Calu3 (cell line): ENCODE data around the gene MKI67. TPM values are rescaled to one million over a fixed set of nuclear protein-coding genes. Genes with fewer than 3 reads are reported as not detected.

Experiments
- BruUV-seq: library from RNA; stranded (reverse); fragments of 400-500 nt; replicated peaks from 2 replicates; lab custom pipeline; 2021; lab: Mats Ljungman, UMichigan
- CTCF ChIA-PET: fragments of 300-600 bp; sonication (Branson Sonifier 250); formaldehyde crosslinking; loops from one replicate; lab custom pipeline; 2022; ENCODE audit warnings: antibody characterized with exemption; lab: Charles Lee
- DNase-seq: peaks from one replicate; pipeline ENCODE4 v3.0.0; 2022
- H3K27ac Mint-ChIP-seq: one replicate; pipeline ENCODE4 v1.8.0; 2022; ENCODE audit warnings: mixed read lengths; ENCODE audit not compliant: unreplicated experiment
- H3K27me3 Mint-ChIP-seq: one replicate; pipeline ENCODE4 v1.8.0; 2022; ENCODE audit warnings: mixed read lengths; ENCODE audit not compliant: unreplicated experiment
- H3K36me3 Mint-ChIP-seq: one replicate; pipeline ENCODE4 v1.8.0; 2022; ENCODE audit warnings: mild to moderate bottlenecking, moderate library complexity, mixed read lengths; ENCODE audit not compliant: insufficient read depth, unreplicated experiment
- H3K4me1 Mint-ChIP-seq: one replicate; pipeline ENCODE4 v1.8.0; 2022; ENCODE audit warnings: mild to moderate bottlenecking, low read depth, mixed read lengths; ENCODE audit not compliant: unreplicated experiment
- H3K4me3 Mint-ChIP-seq: one replicate; pipeline ENCODE4 v1.8.0; 2022; ENCODE audit warnings: mild to moderate bottlenecking, low read depth, moderate library complexity, mixed read lengths; ENCODE audit not compliant: unreplicated experiment
- H3K9me3 Mint-ChIP-seq: one replicate; pipeline ENCODE4 v1.8.0; 2022; ENCODE audit warnings: low read depth, mixed read lengths; ENCODE audit not compliant: unreplicated experiment
- intact Hi-C: fragments of 100-400 bp; cut with micrococcal nuclease; formaldehyde crosslinking; loops from one replicate; pipeline ENCODE4 v1.10.0; 2022; ENCODE audit not compliant: unreplicated experiment
- total RNA-seq: library from RNA; stranded (reverse); gene quantifications from 2 replicates; pipeline ENCODE4 v1.2.3, GENCODE V29; 2022
- TF ChIP-seq, protein P1 (sequence below): fragments of 200-600 bp; IDR thresholded peaks from one replicate; pipeline ENCODE4 v1.8.0; 2022; ENCODE audit warnings: antibody characterized with exemption; ENCODE audit not compliant: unreplicated experiment

The MKI67 gene
- total RNA-seq, 1 experiment from 2014 or later: 87.8 TPM

DNA sequence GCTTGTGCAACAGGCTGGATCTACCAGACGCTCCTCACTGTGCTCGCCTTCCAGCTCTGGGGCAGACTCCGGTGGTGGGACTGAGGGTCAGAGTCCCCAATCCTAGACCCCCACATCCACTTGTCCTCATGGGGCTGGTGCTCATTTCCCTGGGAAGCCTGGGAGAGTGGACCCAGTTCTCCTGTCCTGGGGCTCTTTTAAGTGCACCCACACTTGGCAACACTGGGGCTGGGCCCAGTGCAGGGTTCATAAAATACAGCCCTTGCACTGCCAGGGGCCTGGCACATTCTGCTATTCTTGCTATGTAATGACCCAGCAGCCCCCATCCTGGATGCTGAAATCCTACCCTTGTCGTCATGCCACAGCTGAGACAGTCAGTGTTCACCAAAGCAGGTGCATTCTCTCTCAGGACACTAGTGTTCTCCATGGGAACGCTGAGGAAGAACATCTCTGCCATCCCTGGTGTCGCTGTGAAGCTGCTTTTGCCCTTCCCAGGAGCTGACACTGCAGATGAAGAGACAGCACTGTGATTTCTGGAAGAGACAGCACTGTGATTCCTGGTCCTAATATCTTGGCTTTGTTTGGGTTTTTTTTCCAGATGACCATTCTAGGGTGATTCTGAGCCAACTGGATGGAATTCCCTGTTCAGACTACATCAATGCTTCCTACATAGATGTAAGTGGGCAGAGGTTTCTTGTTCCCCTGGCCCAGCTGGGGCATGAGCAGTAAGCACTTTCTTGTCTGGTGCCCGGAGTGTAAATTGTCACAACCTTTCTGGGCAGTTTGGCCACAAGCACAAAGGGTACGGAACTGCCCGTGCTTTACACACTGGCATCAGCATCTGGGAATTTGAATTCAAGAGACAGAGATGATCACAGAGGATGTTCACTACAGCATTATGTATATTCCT is 65.6 kb downstream of the MKI67 start:
- Mint-ChIP-seq H3K4me3 (no peak overlapping the region), H3K27ac (no peak overlapping the region), H3K9me3 (no peaks in the 10 kb centered on the region), H3K4me1 (no peaks in the 10 kb centered on the region), H3K36me3 (peaks cover 4% of the 10 kb centered on the region), H3K27me3 (no peaks in the 10 kb centered on the region)
- no peak for DNase-seq
- TF ChIP-seq, protein P1, sequence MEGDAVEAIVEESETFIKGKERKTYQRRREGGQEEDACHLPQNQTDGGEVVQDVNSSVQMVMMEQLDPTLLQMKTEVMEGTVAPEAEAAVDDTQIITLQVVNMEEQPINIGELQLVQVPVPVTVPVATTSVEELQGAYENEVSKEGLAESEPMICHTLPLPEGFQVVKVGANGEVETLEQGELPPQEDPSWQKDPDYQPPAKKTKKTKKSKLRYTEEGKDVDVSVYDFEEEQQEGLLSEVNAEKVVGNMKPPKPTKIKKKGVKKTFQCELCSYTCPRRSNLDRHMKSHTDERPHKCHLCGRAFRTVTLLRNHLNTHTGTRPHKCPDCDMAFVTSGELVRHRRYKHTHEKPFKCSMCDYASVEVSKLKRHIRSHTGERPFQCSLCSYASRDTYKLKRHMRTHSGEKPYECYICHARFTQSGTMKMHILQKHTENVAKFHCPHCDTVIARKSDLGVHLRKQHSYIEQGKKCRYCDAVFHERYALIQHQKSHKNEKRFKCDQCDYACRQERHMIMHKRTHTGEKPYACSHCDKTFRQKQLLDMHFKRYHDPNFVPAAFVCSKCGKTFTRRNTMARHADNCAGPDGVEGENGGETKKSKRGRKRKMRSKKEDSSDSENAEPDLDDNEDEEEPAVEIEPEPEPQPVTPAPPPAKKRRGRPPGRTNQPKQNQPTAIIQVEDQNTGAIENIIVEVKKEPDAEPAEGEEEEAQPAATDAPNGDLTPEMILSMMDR: no peak
- intact Hi-C loops: loop anchor here (10.0 kb wide), 1 partner anchor 46 kb away; no protein-coding TSS in a partner anchor
- CTCF ChIA-PET: no interaction called here
- BruUV-seq: no TSS peak

DNA sequence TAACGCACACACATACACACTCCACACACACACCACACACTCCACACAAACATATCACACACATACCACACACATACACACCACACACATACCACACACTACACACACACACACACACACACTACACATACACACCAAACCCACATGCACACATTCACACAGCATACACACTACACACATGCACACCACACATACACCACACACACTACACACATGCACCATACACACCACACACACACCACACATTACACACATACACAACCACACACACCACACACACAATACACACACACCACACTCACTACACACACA is 66.3 kb downstream of the MKI67 start:
- intact Hi-C loops: loop anchor here (10.0 kb wide), 1 partner anchor 45 kb away; no protein-coding TSS in a partner anchor
- Mint-ChIP-seq H3K4me3 (no peak overlapping the region), H3K9me3 (no peaks in the 10 kb centered on the region), H3K27me3 (no peaks in the 10 kb centered on the region), H3K36me3 (peaks cover 4% of the 10 kb centered on the region), H3K27ac (no peak overlapping the region), H3K4me1 (no peaks in the 10 kb centered on the region)
- no TSS peak for BruUV-seq
- TF ChIP-seq, protein P1: no peak
- CTCF ChIA-PET: no interaction called here
- DNase-seq: no peak

DNA sequence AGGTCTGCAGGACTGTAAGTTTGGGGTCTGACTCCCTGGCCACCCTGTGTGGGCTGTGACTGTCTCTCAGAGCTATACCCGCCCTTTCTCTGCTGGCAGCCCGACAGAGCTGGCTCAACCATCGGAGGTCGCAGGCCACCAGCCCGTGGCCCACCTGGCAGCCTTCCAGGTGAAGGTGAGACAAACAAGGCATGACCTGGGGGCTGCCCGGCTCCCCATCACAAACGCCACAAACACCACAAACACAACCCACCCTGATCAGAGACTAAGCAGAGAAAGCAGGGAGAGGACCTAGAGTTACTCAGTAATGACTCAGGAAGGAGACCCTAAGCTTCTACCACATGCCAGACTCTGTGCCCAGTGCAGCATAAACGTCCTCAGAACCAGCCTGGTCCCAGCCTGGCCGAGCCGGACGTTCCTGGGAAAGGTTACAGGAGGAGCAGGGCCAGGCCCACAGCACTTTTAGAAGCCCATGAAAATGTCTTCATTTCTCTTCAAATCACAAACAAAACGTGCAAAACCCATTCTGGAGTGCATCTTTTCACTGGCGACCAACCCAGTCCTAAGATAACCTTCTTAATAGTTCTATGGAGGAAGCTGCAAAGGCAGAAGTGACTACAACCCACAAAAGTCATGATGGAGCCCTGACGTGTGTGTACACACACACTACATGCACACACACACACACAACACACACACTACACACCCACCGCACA is 66.8 kb downstream of the MKI67 start:
- DNase-seq: no peak
- CTCF ChIA-PET: no interaction called here
- H3K36me3 Mint-ChIP-seq: peaks cover 4% of the 10 kb centered on the region
- H3K4me3 Mint-ChIP-seq: no peak overlapping the region
- intact Hi-C loops: no loop called here
- BruUV-seq: no TSS peak
- no peaks in the 10 kb centered on the region for H3K9me3 Mint-ChIP-seq
- H3K27ac Mint-ChIP-seq: no peak overlapping the region
- TF ChIP-seq, protein P1: no peak
- no peaks in the 10 kb centered on the region for H3K4me1 Mint-ChIP-seq
- no peaks in the 10 kb centered on the region for H3K27me3 Mint-ChIP-seq

DNA sequence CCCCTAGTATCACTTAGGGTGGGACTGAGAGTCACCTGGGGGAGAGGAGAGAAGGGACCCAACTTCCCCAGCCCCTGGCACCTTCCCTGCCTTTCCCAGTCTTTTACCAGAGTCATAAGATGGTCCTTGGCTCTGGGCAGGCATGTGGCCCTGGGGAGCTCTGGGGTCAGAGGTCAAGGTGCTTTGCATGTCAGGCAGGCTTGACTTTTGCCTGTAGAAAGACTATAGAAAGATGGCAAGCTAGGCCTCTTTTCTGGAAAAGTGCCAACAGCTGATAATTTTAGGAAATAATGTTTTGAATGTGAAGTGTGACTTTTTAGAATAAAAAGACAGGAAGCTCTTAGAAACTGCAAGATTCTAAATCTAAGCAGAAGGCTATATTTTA is 67.5 kb downstream of the MKI67 start:
- Mint-ChIP-seq H3K27ac (no peak overlapping the region), H3K9me3 (no peaks in the 10 kb centered on the region), H3K4me1 (no peaks in the 10 kb centered on the region), H3K4me3 (no peak overlapping the region), H3K27me3 (no peaks in the 10 kb centered on the region), H3K36me3 (peaks cover 4% of the 10 kb centered on the region)
- TF ChIP-seq, protein P1: no peak
- no peak for DNase-seq
- intact Hi-C loops: no loop called here
- CTCF ChIA-PET: no interaction called here
- no TSS peak for BruUV-seq
